PC-3 (cell line): ENCODE measurements around the gene RNF5. TPM values are rescaled to one million over a fixed set of nuclear protein-coding genes. Genes with fewer than 3 reads are reported as not detected.
"Not testable (repeated sequence)": the region's sequence is repeated elsewhere in the genome, so short reads cannot be mapped to it uniquely, and the experiment has no call there.

Experiments used
- ATAC-seq: fragments of 200-7000 bp; cut with Tn5 transposase; 2 replicates; pipeline ENCODE4 v1.9.1; 2020; ENCODE audit warnings: mild to moderate bottlenecking, moderate library complexity
- BruUV-seq: library from RNA; stranded (reverse); fragments of 400-500 nt; replicated peaks from 2 replicates; lab custom pipeline; 2021; lab: Mats Ljungman, UMichigan
- CTCF ChIA-PET: fragments of 300-600 bp; sonication (Branson Sonifier 250); formaldehyde crosslinking; loops from one replicate; lab custom pipeline; 2022; ENCODE audit warnings: antibody characterized with exemption; lab: Charles Lee
- POLR2A ChIA-PET: fragments of 300-600 bp; sonication (Branson Sonifier 250); formaldehyde crosslinking; loops from one replicate; lab custom pipeline; 2022; ENCODE audit warnings: antibody characterized with exemption; ENCODE audit not compliant: unreplicated experiment; lab: Charles Lee
- DNase-seq: peaks from one replicate; pipeline ENCODE4 v3.0.0-alpha.2; 2015
- H2AFZ ChIP-seq: fragments of 300-600 bp; sonication (generic); 2 replicates; pipeline ENCODE4 v1.6.0; 2016; ENCODE audit warnings: antibody characterized with exemption, low read length
- H3F3A ChIP-seq: fragments of 300-600 bp; sonication (generic); one replicate; pipeline ENCODE4 v1.6.0; 2017; ENCODE audit warnings: antibody characterized with exemption, low read length, control low read depth, mild to moderate bottlenecking; ENCODE audit not compliant: unreplicated experiment
- H3K27ac ChIP-seq: fragments of 300-600 bp; sonication (generic); 2 replicates; pipeline ENCODE4 v1.5.1; 2016; ENCODE audit warnings: mild to moderate bottlenecking, low read length
- H3K27me3 ChIP-seq: fragments of 300-600 bp; sonication (generic); 2 replicates; pipeline ENCODE4 v1.6.1; 2016; ENCODE audit warnings: low read length, mixed read lengths
- H3K36me3 ChIP-seq: fragments of 300-600 bp; sonication (generic); 2 replicates; pipeline ENCODE4 v1.6.1; 2016; ENCODE audit warnings: low read depth, mixed run types, low read length, mixed read lengths
- H3K4me1 ChIP-seq: fragments of 300-600 bp; sonication (generic); 2 replicates; pipeline ENCODE4 v1.5.1; 2016; ENCODE audit warnings: low read length; ENCODE audit not compliant: insufficient read depth
- H3K4me2 ChIP-seq: fragments of 300-600 bp; sonication (generic); 2 replicates; pipeline ENCODE4 v1.6.0; 2016; ENCODE audit warnings: low read length
- H3K4me3 ChIP-seq: fragments of 300-600 bp; sonication (generic); 2 replicates; pipeline ENCODE4 v1.5.1; 2016; ENCODE audit warnings: mild to moderate bottlenecking, low read length, mixed read lengths
- H3K79me2 ChIP-seq: fragments of 300-600 bp; sonication (generic); 2 replicates; pipeline ENCODE4 v1.6.1; 2017; ENCODE audit warnings: low read length, mixed read lengths
- H3K9ac ChIP-seq: fragments of 300-600 bp; sonication (generic); 2 replicates; pipeline ENCODE4 v1.6.0; 2016; ENCODE audit warnings: mild to moderate bottlenecking, low read length
- H3K9me2 ChIP-seq: fragments of 300-600 bp; sonication (generic); replicated peaks from 2 replicates; pipeline ENCODE4 v1.6.1; 2016; ENCODE audit warnings: mixed run types, low read length, mixed read lengths
- H3K9me3 ChIP-seq: fragments of 300-600 bp; sonication (generic); 2 replicates; pipeline ENCODE4 v1.6.1; 2016; ENCODE audit warnings: low read length, mixed read lengths
- H4K20me1 ChIP-seq: fragments of 300-600 bp; sonication (generic); 2 replicates; pipeline ENCODE4 v1.6.1; 2016; ENCODE audit warnings: low read length, mixed read lengths
- CTCF ChIP-seq: fragments of 300-600 bp; sonication (generic); conservative IDR thresholded peaks from 2 replicates; pipeline ENCODE4 v1.5.1; 2017; ENCODE audit warnings: antibody characterized with exemption, low read depth, mild to moderate bottlenecking, low read length
- EZH2 ChIP-seq: fragments of 300-600 bp; sonication (generic); IDR thresholded peaks from one replicate; pipeline ENCODE4 v1.6.1; 2017; ENCODE audit warnings: antibody characterized with exemption, mild to moderate bottlenecking, low read length; ENCODE audit not compliant: unreplicated experiment
- EZH2phosphoT487 ChIP-seq: fragments of 300-600 bp; sonication (generic); IDR thresholded peaks from 2 replicates; pipeline ENCODE4 v1.6.1; 2018; ENCODE audit warnings: mild to moderate bottlenecking, antibody characterized with exemption, low read length, borderline replicate concordance
- intact Hi-C: fragments of 100-400 bp; cut with micrococcal nuclease; formaldehyde crosslinking; loops from 2 replicates; pipeline ENCODE4 v1.9.0; 2023
- total RNA-seq: library from RNA; depleted of rRNA; stranded (reverse); fragments of >200 nt; gene quantifications from 2 replicates; pipeline ENCODE4 v1.2.3, GENCODE V29; 2014

RNF5 gene
- total RNA-seq, 1 experiment from 2014 or later, result 69.0 TPM

- Histone ChIP-seq H4K20me1 (no peaks in the 10 kb centered on the region), H3K27me3 (no peaks in the 10 kb centered on the region), H3K9me3 (no peaks in the 10 kb centered on the region), H3K4me2 (no peak within 1 kb of the TSS), H3K4me3 (no peak within 1 kb of the TSS), H3K9me2 (no peaks in the 10 kb centered on the region), H3F3A (no peaks in the 10 kb centered on the region), H3K4me1 (peaks cover 13% of the 10 kb centered on the region), H3K36me3 (peaks cover 5% of the 10 kb centered on the region), H3K27ac (no peak within 1 kb of the TSS), H3K9ac (no peak within 1 kb of the TSS), H3K79me2 (peaks cover 13% of the 10 kb centered on the region), H2AFZ (no peak within 1 kb of the TSS)
- ChIA-PET POLR2A (no interaction called here), CTCF (no interaction called here)
- intact Hi-C loops, result no loop called here
- TF ChIP-seq CTCF, result no peak
- TF ChIP-seq EZH2, result no peak
- TF ChIP-seq EZH2phosphoT487, result no peak
- no peak for ATAC-seq
- no peak for DNase-seq
- no TSS peak for BruUV-seq
These were observed 6.0 kb downstream of the RNF5 start, which contains the start of gene AGER for GRCh38 chr6:32184084-32184640. Gene AGER, minus strand, starts transcription at chr6:32184253. Its CDS starts 31 bp downstream, at chr6:32184222.

- H2AFZ ChIP-seq, H3K36me3 ChIP-seq, H3K9me3 ChIP-seq, H3K4me3 ChIP-seq, H3K4me2 ChIP-seq, H3K9ac ChIP-seq, intact Hi-C loops, H3K9me2 ChIP-seq, H3F3A ChIP-seq, H3K27ac ChIP-seq, H4K20me1 ChIP-seq, BruUV-seq, H3K27me3 ChIP-seq: not testable (repeated sequence)
- ATAC-seq (peak; percentile 51), DNase-seq (peak; percentile 45)
- H3K4me1 ChIP-seq, result peaks cover 13% of the 10 kb centered on the region
- POLR2A ChIA-PET, result interaction anchor here (0.6 kb wide), 1 partner anchor 10 kb away, joined by 20 read pairs; no protein-coding TSS in a partner anchor
- CTCF ChIA-PET, result interaction anchor here (0.6 kb wide), 1 partner anchor 56 kb away, joined by 5 read pairs; the partner anchor contains the start of gene FKBPL
- H3K79me2 ChIP-seq, result peaks cover 18% of the 10 kb centered on the region
These were observed 7.5 kb downstream of the RNF5 start for GRCh38 chr6:32185681-32186131.

- BruUV-seq, H3K9me3 ChIP-seq, H2AFZ ChIP-seq, H3K4me3 ChIP-seq, H3K27me3 ChIP-seq, H3K4me2 ChIP-seq, intact Hi-C loops, H3K9ac ChIP-seq, ATAC-seq, H3F3A ChIP-seq, H3K27ac ChIP-seq, H3K36me3 ChIP-seq, CTCF ChIA-PET, POLR2A ChIA-PET, H3K9me2 ChIP-seq, DNase-seq, H4K20me1 ChIP-seq: not testable (repeated sequence)
- Histone ChIP-seq H3K4me1 (peaks cover 13% of the 10 kb centered on the region), H3K79me2 (peaks cover 18% of the 10 kb centered on the region)
These were observed 8.1 kb downstream of the RNF5 start for GRCh38 chr6:32186151-32186840.
